OCI-LY7 (cell line): Measurements from ENCODE around the gene PTPN18. TPM values are rescaled to one million over a fixed set of nuclear protein-coding genes. Genes with fewer than 3 reads are reported as not detected.

ENCODE experiments used
- BruUV-seq: library from RNA; stranded (reverse); fragments of 400-500 nt; replicated peaks from 2 replicates; lab custom pipeline; 2021; lab: Mats Ljungman, UMichigan
- CTCF ChIA-PET: fragments of 300-600 bp; sonication (Branson Sonifier 250); formaldehyde crosslinking; loops from one replicate; lab custom pipeline; 2022; ENCODE audit warnings: antibody characterized with exemption; ENCODE audit not compliant: unreplicated experiment; lab: Charles Lee
- POLR2A ChIA-PET: fragments of 300-600 bp; sonication (Branson Sonifier 250); formaldehyde crosslinking; loops from one replicate; lab custom pipeline; 2022; ENCODE audit warnings: antibody characterized with exemption; lab: Charles Lee
- DNase-seq: peaks from one replicate; pipeline ENCODE4 v3.0.0-alpha.2; 2015; ENCODE audit warnings: low spot score
- H2AFZ ChIP-seq: fragments of 200-600 bp; sonication (generic), shearing (Covaris generic); 2 replicates; pipeline ENCODE4 v1.6.1; 2014; ENCODE audit warnings: mild to moderate bottlenecking, antibody characterized with exemption, low read length, moderate library complexity
- H3K27ac ChIP-seq: fragments of 200-600 bp; sonication (generic); 2 replicates; pipeline ENCODE4 v1.5.1; 2014; ENCODE audit warnings: mixed run types, low read depth, mild to moderate bottlenecking, moderate library complexity, low read length, inconsistent platforms; ENCODE audit not compliant: poor library complexity, severe bottlenecking
- H3K36me3 ChIP-seq: fragments of 200-600 bp; sonication (generic); 2 replicates; pipeline ENCODE4 v1.6.1; 2014; ENCODE audit warnings: mild to moderate bottlenecking, antibody characterized with exemption, low read length, moderate library complexity, mixed read lengths; ENCODE audit not compliant: insufficient read depth
- H3K4me1 ChIP-seq: fragments of 200-600 bp; sonication (generic); 2 replicates; pipeline ENCODE4 v1.5.1; 2014; ENCODE audit warnings: mild to moderate bottlenecking, low read length; ENCODE audit not compliant: insufficient read depth, poor library complexity, severe bottlenecking
- H3K4me2 ChIP-seq: fragments of 200-600 bp; sonication (generic); 2 replicates; pipeline ENCODE4 v1.6.1; 2014; ENCODE audit warnings: mild to moderate bottlenecking, low read length
- H3K4me3 ChIP-seq: fragments of 200-600 bp; sonication (generic); 2 replicates; pipeline ENCODE4 v1.5.1; 2014; ENCODE audit warnings: mild to moderate bottlenecking, low read depth, low read length; ENCODE audit not compliant: poor library complexity, severe bottlenecking
- H3K79me2 ChIP-seq: fragments of 200-600 bp; sonication (generic); 2 replicates; pipeline ENCODE4 v1.6.1; 2016; ENCODE audit warnings: low read depth, mild to moderate bottlenecking, low read length, moderate library complexity, mixed read lengths; ENCODE audit not compliant: insufficient read depth
- H3K9me2 ChIP-seq: fragments of 200-600 bp; sonication (generic); 2 replicates; pipeline ENCODE4 v1.6.1; 2016; ENCODE audit warnings: mild to moderate bottlenecking, low read length, mixed read lengths; ENCODE audit not compliant: insufficient read depth
- H3K9me3 ChIP-seq: fragments of 200-600 bp; sonication (generic); 2 replicates; pipeline ENCODE4 v1.6.1; 2014; ENCODE audit warnings: mild to moderate bottlenecking, mixed run types, low read length, mixed read lengths
- H4K20me1 ChIP-seq: fragments of 200-600 bp; sonication (generic); 2 replicates; pipeline ENCODE4 v1.6.1; 2014; ENCODE audit warnings: mild to moderate bottlenecking, antibody characterized with exemption, low read length, moderate library complexity, mixed read lengths; ENCODE audit not compliant: insufficient read depth
- CTCF ChIP-seq: fragments of 200-600 bp; sonication (generic); conservative IDR thresholded peaks from 2 replicates; pipeline ENCODE4 v1.5.1; 2014; ENCODE audit warnings: mild to moderate bottlenecking, antibody characterized with exemption, low read length, moderate library complexity, mixed read lengths
- EZH2phosphoT487 ChIP-seq: fragments of 200-600 bp; sonication (generic); IDR thresholded peaks from 2 replicates; pipeline ENCODE4 v1.6.1; 2018; ENCODE audit warnings: low read depth, borderline replicate concordance, mild to moderate bottlenecking, mixed run types, antibody characterized with exemption, low read length, moderate library complexity, mixed read lengths
- intact Hi-C: fragments of 100-400 bp; cut with micrococcal nuclease; formaldehyde crosslinking; loops from one replicate; pipeline ENCODE4 v1.10.0; 2022; ENCODE audit not compliant: unreplicated experiment
- total RNA-seq, 2 experiments: library from RNA; depleted of rRNA in 1 of 2; stranded (reverse); fragments of >200 nt in 1 of 2; shearing (Covaris generic) in 1 of 2; gene quantifications; 2 replicates each; pipeline ENCODE4 v1.2.3, GENCODE V29; 2014 to 2022

The PTPN18 gene
- total RNA-seq, 2 experiments from 2014 or later = 96.6 to 309 TPM

- DNase-seq = no peak
- H3K9me3 ChIP-seq = no peaks in the 10 kb centered on the region
- no peak overlapping the region for H3K4me2 ChIP-seq
- H3K36me3 ChIP-seq = no peaks in the 10 kb centered on the region
- ChIA-PET POLR2A (no interaction called here), CTCF (interaction anchor here (0.6 kb wide), 1 partner anchor 825 kb away, joined by 3 read pairs; no protein-coding TSS in a partner anchor)
- no peak overlapping the region for H3K27ac ChIP-seq
- H2AFZ ChIP-seq = no peak overlapping the region
- H3K79me2 ChIP-seq = no peaks in the 10 kb centered on the region
- TF ChIP-seq CTCF (no peak), EZH2phosphoT487 (no peak)
- BruUV-seq = no TSS peak
- H3K9me2 ChIP-seq = no peaks in the 10 kb centered on the region
- H4K20me1 ChIP-seq = no peaks in the 10 kb centered on the region
- H3K4me3 ChIP-seq = no peak overlapping the region
- H3K4me1 ChIP-seq = no peaks in the 10 kb centered on the region
- intact Hi-C loops = no loop called here
These were observed 27.9 kb upstream of the PTPN18 start for GRCh38 chr2:130327703-130328527.

- POLR2A ChIA-PET = no interaction called here
- Histone ChIP-seq H3K4me2 (no peak overlapping the region), H3K4me3 (no peak overlapping the region), H4K20me1 (no peaks in the 10 kb centered on the region), H3K79me2 (no peaks in the 10 kb centered on the region), H2AFZ (no peak overlapping the region), H3K36me3 (no peaks in the 10 kb centered on the region), H3K4me1 (no peaks in the 10 kb centered on the region), H3K9me3 (no peaks in the 10 kb centered on the region), H3K27ac (no peak overlapping the region), H3K9me2 (no peaks in the 10 kb centered on the region)
- intact Hi-C loops = no loop called here
- CTCF ChIA-PET = no interaction called here
- no TSS peak for BruUV-seq
- TF ChIP-seq EZH2phosphoT487 (no peak), CTCF (no peak)
- no peak for DNase-seq
These were observed 27.1 kb upstream of the PTPN18 start for GRCh38 chr2:130328710-130329109.
